Measurements from ENCODE around the gene ZNF319. TPM values are rescaled to one million over a fixed set of nuclear protein-coding genes. Genes with fewer than 3 reads are reported as not detected.
A peak's percentile ranks its signal among the peaks of the same experiment; 100 is the strongest.

ZNF319 gene
- total and polyA plus RNA-seq, 2 of the 13 experiments (the other 11 are each of a cell fraction or from before 2014, with no cell fraction given) = 2.4 to 3.6 TPM

DNA sequence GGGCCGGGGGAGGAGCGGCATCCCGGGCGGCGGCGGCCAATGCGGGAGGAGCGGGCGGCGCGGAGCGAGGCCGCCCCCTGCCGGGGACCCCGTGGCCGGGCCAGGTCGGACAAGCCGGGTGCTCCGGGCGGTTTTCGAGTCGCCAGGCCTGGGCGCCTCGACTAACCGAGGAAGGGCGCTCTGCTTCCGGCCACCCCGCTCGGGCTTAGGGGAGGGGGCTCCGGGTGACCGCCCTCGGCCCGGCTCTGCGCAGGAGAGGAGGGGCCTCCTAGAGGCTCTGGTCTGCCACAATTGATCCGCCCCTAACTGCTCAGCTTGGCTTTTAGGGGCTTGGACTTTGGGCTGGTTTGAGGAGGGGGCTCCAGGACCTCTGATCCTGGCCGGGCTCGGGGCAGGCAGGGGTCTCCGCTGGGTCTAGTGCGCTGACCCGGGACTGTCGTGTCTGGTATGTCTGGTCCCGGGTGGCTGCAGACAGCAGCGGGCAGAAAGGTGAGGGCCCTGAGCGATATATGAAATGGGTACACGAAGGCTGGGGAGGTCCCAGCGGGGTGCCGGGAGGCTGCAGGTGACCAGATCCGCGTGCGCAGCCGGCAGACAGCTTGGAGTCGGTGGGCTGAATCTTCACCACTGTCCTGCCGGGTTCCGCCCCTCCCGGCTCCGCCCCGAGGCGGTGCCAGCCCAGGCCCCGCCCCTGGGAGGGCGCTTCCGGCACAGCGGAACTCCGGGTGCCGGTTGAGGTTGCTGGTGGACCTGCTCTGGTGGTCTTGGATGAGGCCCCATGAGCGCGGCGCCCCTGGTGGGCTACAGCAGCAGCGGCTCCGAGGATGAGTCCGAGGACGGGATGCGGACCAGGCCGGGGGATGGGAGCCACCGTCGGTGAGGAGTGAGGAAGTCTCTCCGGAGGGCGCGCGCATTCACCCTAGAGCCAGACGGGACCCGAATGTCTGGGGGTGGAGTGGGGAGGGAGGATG, 519 bp upstream of the ZNF319 start, which contains the start of gene USB1 (continued):
- TF ChIP-seq ZSCAN5A (CRISPR knock-in tag; IDR thresholded peaks at IDR 0.05; ENCODE audit: borderline replicate concordance) (peak; percentile 41; the same call in 1 of the 2 replicates), ZNF138 (CRISPR knock-in tag; IDR thresholded peaks at IDR 0.05; ENCODE audit: low read depth) (peak; percentile 63; the same call in 1 of the 2 replicates), PHF21A (CRISPR knock-in tag; IDR thresholded peaks at IDR 0.05) (peak; percentile 52; the same call in 1 of the 2 replicates), ISL2 (CRISPR knock-in tag; IDR thresholded peaks at IDR 0.05) (peak; percentile 77), ZMYM3 (CRISPR knock-in tag; IDR thresholded peaks at IDR 0.05) (no peak; the same call in 1 of the 2 replicates), REPIN1 (CRISPR knock-in tag; IDR thresholded peaks at IDR 0.05; ENCODE audit: borderline replicate concordance, low read depth) (peak; percentile 64; the same call in 1 of the 2 replicates), IRX3 (CRISPR knock-in tag; IDR thresholded peaks at IDR 0.05; ENCODE audit: borderline replicate concordance, low read depth) (no peak), FUBP1 (CRISPR knock-in tag; IDR thresholded peaks at IDR 0.05; ENCODE audit: borderline replicate concordance) (no peak), MTA1 (CRISPR knock-in tag; IDR thresholded peaks at IDR 0.05; ENCODE audit: borderline replicate concordance) (no peak), USF2 (IDR thresholded peaks at IDR 0.05; ENCODE audit: low read depth, low read length) (no peak), USF2 (CRISPR knock-in tag; IDR thresholded peaks at IDR 0.05; ENCODE audit: borderline replicate concordance) (peak; percentile 49; the same call in 1 of the 2 replicates), FOXO4 (CRISPR knock-in tag; conservative IDR thresholded peaks at IDR 0.05) (no peak), TGIF2 (CRISPR knock-in tag; IDR thresholded peaks at IDR 0.05) (peak; percentile 54; the same call in 1 of the 2 replicates), AHDC1 (CRISPR knock-in tag; IDR thresholded peaks at IDR 0.05; ENCODE audit: borderline replicate concordance) (peak; percentile 6; the same call in 1 of the 2 replicates)
